GM21390 (cell line): ENCODE data around the gene PIAS4.
"Not testable (repeated sequence)": the region's sequence is repeated elsewhere in the genome, so short reads cannot be mapped to it uniquely, and the experiment has no call there.

Experiments
- ATAC-seq: cut with Tn5 transposase; IDR thresholded peaks from one replicate; pipeline ENCODE4 v1.9.1; 2021; ENCODE audit not compliant: unreplicated experiment

Gene PIAS4

DNA sequence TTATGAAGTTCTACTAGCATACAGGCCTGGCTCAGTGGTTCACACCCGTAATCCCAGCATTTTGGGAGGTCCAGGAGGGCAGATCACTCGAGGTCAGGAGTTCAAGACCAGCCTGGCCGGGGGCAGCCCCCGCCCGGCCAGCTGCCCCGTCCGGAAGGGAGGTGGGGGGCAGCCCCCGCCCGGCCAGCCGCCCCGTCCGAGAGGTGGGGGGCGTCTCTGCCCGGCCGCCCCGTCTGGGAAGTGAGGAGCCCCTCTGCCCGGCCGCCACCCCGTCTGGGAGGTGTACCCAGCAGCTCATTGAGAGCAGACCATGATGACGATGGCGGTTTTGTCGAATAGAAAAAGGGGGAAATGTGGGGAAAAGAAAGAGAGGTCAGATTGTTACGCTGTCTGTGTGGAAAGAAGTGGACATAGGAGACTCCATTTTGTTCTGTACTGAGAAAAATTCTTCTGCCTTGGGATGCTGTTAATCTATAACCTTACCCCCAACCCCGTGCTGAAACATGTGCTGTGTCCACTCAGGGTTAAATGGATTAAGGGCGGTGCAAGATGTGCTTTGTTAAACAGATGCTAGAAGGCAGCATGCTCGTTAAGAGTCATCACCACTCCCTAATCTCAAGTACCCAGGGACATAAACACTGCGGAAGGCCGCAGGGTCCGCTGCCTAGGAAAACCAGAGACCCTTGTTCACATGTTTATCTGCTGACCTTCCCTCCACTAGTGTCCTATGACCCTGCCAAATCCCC, 8.7 kb upstream of the PIAS4 start:
- not testable (repeated sequence) for ATAC-seq

DNA sequence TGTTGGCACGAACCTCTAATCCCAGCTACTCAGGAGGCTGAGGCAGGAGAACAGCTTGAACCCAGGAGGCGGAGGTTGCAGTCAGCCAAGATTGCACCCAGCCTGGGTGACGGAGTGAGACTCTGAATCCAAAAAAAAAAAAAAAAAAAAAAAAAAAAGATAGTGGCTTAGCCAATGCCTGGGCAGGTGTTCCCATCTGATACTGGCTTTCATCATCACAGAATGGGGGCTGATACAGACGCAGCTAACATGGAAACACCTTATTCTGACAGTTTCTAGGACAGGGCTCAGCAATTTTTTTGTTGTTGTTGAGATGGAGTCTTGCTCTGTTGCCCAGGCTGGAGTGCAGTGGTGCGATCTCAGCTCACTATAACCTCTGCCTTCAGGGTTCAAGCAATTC, 6.7 kb upstream of the PIAS4 start:
- ATAC-seq: not testable (repeated sequence)

DNA sequence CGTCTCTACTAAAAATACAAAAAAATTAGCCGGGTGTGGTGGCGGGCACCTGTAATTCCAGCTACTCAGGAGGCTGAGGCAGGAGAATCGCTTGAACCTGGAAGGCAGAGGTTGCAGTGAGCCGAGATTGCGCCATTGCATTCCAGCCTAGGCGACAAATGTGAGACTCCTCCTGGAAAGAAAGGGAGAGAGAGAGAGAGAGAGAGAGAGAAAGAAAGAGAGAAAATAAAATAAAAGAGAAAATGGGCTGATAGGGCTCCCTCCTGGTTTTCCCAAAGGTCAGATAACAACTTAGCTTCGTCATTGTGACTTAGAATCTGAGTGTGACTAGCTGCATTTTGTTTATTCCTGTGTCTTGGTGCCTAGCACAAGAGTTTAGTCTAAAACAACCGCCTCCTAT, 2.1 kb upstream of the PIAS4 start:
- not testable (repeated sequence) for ATAC-seq

DNA sequence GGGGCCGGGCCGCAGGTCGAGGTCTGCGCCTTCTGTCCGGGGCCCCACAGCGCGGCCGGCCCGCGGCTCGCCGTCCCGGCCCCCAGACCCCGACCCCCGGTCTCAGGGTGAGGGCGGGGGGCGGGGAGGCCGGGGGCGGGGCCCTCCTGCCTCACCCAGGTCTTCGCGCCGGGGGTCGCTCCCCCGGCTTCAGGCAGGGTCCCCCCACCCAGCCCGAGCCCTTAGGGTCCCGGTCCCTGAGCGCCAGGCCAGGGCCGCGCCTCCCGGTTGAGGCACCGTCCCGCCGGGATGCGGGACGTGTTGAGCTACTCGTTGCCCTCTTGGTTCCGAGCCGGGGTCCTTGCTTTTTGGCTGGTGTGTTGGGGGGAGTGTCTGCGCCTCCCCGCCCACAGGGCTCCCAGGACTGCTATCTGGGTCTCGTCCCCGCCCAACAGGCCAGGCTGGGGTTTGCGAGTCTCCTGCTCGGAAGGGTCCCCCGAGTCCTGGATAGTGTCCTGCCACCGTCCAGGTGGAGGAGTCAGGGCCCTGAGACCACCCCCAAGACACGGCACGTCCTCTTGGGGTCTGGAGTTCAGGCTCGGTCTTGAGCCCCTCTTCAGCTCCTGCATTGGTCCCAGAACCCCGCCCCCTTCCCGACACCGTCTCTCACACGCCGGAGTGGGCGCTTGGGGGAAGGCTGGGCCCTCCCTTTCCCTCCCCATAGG, 452 bp downstream of the PIAS4 start:
- peak; percentile 6 for ATAC-seq

DNA sequence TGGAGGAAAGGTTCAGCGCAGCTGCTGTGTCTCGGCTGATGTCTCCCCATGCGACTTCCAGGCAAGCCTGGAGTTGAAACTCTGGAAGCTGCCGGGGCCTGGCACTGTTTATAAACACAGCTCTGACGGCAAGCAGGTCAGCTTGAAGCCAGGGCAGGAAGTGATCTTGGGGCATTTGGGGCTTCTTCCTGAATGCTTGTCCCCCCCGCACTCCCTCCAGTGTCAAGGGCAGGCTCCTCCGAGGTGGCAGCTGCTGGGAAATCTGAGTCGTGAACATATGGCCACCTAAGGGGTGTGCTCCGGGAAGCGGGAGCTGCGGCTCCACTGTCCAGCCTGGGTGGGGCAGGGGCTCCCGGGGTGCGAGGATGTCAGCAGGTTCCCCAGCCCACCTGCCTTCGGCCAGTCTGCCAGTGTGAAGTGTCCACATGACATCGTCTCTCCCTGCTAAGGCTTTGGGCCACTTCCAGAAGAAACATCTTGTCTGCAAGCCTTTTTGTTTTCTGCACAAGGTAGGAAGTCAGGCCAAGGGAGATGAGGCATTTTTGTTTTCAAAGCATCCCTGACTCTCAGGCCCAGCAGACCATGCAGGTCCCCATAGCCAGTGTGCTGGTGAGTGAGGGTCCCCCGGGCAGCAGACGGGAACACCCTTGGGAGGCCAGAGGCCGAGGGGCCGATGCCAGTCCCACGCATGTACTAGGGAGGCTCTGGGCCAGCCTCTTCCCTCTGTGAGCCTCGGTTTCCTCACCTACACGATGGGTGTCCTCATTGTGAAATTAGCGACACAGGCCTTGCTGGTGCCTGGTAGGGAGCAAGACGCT, 2.7 kb downstream of the PIAS4 start:
- ATAC-seq: no peak

DNA sequence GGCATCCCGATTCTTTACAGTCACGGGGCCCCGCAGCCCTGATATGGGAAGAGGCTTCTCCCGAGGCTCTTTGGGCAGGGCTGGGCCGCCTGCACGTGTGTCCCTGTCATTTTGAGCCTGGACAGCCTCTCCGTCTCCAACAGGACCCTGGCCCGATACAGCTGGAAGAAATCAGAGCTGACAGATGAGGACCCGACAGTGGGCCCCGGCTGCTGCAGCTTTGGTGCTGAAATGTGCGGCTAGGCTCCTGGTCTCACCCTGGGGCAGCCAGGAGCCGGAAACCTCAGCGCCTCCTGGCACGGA, 3.2 kb downstream of the PIAS4 start:
- ATAC-seq: no peak

DNA sequence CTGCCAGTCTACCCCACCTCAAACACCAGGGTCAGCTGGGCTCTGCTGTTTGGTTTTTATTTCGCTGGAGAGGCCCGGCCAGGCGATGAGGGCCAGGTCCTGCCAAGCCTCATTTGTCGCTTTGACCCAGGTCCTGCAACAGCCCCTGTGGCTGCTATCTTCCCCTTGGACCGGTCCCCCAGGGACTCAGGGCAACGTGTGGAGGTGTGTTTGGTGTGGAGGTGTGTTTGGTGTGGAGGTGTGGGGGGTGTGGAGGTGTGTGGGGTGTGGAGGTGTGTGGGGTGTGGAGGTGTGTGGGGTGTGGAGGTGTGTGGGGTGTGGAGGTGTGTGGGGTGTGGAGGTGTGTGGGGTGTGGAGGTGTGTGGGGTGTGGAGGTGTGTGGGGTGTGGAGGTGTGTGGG, 3.9 kb downstream of the PIAS4 start:
- ATAC-seq: not testable (repeated sequence)

DNA sequence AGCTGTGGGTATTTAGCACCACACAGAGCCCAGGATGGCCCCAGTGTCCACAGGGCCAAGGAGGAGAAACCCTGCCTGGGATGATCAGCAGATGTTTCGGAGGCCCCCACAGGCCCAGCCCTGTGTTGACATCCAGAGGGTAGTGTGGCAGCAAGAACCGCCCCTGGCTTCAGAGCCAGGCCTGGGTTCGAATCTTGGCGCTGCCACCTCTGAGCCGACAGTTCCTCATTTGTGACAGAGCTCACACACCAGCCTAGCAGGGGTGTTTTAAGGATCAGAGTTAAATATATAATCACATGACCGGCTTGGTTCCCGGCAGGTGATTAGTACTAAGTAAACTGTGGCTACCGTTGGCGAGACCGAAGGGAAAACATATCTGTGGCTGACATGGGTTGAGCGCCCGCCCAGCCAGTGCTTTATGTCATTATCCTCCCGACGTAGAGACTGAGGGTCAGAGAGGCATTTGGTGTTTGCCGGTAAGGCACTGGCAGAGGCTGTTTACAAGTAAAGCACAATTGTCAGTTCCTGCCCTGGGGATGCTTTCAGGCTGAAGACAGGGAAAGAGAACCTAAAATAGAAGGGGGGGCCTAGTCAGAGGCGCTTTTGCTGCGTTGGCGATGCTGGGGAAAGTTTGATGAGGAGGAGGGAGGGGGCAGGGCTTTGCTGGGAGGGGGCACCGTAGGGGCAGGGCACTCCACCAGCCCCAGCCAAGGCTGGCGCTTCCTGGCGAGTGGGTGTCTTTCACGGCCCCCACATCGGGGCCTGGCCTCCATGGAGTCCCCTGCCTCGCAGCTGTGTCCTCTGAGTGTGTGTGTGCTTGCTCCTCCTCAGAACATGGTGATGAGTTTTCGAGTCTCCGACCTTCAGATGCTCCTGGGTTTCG, 4.8 kb downstream of the PIAS4 start:
- ATAC-seq: no peak

DNA sequence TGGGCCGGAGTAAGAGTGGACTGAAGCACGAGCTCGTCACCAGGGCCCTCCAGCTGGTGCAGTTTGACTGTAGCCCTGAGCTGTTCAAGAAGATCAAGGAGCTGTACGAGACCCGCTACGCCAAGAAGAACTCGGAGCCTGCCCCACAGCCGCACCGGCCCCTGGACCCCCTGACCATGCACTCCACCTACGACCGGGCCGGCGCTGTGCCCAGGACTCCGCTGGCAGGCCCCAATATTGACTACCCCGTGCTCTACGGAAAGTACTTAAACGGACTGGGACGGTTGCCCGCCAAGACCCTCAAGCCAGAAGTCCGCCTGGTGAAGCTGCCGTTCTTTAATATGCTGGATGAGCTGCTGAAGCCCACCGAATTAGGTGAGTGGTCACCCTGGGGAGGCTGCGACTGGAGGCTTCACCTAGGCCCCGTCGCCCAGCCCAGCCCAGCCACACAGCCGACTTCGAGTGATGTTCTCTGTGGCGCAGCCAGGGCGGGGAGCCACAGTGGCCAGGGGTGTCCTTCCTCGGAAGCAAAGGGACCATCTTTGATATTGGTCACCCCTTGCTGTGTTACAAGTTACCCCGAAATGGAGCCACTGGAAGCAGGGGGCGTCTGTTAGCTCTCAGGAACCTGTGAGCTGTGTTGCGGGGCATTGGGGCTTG, 5.6 kb downstream of the PIAS4 start:
- ATAC-seq: no peak

DNA sequence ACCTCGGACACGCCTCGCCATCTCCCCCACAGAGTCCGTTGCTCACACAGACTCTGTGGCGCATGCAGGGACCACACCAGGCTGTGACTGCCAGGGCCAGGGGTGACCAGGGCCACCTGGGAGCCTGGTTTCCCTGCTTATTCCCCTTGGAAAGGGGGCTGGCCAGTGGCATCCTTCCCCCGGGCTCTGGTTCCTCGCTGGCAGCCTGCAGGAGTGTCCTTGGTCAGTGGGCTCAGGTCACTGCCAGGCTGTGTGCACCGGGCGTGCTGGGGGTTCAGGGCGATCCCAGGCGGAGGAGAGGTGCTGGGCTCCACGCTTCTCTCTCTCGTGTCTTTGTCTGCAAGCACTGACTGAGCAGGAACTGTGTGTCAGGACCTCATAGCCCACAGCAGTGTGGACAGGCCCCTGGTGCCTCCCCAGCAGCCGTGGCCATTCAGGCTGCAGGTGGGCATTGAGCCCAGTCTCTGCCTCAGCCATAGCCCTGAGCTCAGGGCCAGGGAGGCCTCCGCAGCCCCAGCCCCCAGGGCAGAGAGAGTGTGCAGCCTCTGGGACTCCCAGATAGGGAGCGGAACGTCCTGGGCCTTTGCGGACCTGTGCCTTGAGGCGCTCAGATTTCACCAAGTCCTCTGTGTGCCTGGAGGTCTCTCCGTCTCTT, 6.5 kb downstream of the PIAS4 start:
- no peak for ATAC-seq

DNA sequence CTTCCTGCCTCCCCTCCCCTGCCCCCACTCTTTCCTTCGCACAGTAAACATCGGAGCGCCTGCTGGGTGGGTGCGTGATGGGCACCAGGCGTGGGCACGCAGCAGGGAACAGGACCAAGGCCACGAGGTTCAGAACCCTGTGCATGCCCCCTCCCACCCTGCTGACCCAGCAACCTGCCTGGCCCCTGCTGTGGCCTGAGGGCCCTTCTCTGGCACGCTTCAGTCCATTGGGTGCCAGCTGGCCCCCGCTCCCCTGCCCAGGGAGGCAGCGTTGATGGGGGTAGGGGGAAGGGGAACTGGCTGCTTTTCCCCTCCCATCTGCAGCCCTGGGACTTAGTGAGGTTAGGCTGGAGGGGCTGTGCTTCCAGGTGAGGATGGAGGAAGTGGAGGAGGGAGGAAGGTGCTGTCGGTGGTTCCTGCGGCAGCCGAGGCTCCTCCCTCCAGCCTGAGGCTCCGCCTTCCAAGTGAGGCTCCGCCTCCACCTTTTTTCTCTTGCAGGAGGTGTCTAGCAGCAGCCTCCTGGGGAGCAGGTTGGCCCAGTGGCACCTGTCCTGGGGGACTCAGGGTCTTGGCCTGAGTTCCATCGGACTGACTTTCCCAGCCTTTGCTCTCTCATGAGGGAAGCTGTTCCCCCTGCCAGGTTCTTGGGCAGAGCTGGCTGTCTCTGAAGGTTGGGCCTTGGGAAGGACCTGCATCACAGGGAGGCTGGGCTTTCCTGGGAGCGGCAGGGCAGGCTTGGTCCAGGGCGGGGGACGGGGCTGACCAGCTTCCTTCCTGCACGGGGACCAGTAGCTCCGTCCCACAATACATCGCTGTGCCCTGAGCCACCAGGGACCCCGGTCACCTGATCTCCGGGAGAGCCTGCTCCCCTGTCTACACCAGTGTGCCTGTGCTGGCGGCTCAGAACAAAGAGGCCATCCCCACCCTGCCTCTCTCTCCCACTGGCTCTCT, 7.3 kb downstream of the PIAS4 start:
- no peak for ATAC-seq

DNA sequence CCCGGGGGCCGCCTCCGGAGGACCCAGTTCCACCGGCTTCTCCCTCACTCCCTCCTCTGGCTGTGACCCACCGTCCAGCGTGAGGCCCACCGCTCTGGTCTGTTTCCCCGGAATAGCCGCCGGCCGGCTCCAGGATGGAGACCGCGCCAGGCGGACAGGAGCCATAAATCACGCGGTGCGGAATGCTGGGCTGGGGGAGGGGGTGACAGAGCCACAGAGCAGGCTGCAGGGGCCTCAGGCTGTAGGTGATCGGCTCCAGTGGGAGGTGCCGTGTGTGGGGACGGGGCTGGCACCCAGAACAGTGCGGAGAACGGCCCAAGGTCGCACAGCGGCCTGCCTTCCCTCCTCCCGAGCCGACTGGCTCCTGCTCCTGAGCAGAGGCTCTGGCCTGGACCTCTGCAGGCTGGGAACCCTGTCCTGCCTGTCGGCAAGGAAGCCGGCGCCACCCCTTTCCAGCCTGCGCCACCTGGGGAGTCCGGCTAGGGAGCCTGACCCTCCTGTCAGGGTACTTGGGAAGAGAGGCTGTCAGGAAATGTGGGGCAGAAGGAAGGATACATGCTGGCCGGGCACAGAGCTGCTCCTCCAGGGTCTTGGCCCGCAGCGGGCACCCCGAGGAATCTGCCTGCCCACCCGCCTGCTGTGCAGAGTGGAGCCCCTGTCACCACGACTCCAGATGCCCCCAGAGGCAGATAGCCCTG, 8.3 kb downstream of the PIAS4 start:
- ATAC-seq: no peak

DNA sequence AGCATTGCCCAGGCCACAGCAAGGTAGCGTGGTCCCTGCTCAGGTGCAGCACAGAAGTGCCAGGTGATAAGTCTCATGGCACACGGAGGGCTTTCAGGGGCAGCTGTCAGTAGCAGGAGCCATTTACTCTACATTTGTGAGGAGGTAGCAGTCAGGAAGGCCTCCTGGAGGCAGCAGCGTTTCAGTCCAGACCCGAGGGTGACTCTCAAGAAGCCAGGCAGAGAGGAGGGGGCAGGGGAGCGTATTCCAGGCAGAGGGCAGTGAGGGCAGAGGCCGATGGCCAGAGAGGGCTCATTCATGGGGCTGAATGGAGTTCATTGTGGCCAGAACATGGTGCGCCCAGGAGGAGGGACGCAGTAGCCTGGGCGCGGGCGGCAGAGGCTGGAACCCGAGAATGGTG, 8.9 kb downstream of the PIAS4 start:
- ATAC-seq: no peak

DNA sequence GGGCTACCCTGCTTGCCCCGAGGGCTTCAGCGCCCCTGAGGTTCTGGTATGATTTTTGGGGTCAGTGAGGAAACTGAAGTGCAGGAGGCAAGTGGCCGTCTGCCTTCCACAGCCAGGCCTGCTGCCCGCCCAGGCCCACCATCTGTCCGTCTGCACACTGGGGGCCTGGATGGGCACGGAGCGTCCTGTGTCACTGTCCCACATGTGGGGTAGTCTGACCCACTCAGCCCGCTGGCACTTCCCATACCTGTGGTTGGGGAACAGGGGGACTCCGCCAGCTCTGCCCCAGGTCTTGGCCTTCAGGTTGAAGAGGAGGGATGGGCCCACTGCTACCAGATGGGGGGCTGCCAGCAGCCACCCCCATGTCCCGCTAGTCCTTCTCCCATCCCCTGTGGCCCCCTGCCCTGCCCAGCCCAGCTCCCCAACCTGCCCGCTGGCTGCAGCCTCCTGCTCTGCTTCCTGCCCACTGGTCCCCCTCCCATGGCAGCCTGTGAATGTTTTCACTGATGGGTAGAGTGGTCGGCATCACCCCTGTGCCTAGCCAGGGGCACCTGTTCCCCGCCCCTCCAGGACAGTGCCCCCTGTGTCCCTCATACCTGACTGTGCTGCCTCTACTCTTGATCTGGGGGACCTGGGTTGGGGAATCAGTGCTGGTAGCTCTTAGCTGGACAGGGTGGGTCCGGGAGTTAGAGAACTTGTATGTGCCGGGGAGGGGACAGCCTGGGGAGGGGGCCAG, 9.5 kb downstream of the PIAS4 start:
- no peak for ATAC-seq

DNA sequence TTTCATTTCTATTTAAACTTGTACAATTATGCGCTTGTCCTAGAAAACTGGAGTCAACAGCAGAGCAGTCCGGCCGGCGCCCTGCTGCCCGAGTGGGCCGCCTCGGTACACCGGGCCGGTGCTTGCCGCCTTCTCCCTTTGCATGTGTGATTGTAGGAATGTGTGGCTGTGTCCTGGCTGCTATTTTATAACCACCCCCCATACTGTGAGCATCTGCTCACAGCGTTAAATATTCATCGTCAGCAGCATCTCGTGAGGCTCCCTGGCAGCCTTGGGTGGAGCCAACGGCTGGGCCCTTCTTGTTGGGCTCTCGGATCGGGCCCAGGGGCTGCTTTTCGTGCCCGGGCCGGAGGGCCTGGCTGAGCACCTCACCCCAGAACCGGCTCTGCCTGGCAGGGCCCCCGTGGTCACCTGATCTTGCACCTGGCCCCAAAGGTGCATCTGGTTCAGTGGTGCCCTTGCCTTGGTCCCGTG, 10.6 kb downstream of the PIAS4 start:
- ATAC-seq: no peak

DNA sequence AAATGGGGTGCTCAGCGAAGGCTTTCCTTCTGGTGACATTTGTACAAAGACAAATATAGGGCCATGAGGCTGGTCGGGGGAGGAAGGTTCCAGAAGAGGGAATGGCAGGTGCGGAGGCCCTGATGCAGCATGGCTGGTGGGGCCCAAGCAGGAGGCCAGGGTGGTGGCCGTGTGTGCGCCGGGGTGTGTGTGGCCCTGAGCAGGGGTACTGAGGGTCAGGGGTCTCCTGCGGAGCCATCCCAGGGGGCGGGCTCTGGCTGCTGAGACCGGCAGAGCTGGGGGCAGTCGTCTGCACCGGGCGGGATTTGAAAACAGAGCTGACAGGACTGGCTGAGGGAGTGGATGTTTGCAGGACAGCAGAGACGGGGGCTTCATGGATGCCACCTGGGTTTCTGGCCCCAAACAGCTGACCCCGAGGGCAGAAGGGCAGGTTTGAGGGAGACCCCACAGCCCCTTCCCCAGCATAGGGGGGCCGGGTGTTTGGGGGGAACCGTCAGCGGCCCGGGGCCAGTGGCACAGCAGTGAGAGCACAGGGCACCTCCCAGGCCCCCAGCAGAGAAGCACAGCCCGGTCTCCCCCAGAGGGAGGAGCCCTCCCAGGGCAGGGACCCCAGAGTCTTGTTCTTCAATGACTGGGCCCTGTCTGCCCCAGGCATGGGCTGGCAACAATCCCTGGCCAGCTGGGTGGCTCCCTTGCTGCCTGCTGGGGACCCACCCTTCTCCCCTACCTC, 11.4 kb downstream of the PIAS4 start:
- ATAC-seq: no peak

DNA sequence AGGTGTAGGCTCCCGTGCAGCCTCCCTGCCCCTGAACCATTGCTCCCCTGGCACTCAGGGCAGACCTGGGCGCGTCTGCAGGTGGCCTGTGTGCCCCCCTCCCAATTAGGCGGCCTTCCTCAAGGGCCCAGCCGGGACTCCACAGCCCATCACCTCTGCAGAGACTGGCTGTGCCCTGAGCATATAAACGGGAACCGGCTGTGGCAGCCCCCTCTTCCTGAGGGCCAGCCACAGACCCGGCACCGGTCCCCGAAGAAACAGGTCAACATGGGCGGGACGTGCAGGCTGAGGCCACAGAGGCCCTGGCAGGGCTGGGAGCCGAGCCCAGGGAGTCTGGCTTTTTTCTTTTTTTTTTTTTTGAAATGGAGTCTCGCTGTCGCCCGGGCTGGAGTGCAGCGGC, 12.0 kb downstream of the PIAS4 start:
- ATAC-seq: no peak
